Measurements from ENCODE around the gene HMMR. TPM values are rescaled to one million over a fixed set of nuclear protein-coding genes. Genes with fewer than 3 reads are reported as not detected.

The HMMR gene
- total and polyA plus RNA-seq, 9 of the 15 experiments (the other 6 are each of a cell fraction or from before 2014, with no cell fraction given) = 74.9 to 133 (median 90.8) TPM

DNA sequence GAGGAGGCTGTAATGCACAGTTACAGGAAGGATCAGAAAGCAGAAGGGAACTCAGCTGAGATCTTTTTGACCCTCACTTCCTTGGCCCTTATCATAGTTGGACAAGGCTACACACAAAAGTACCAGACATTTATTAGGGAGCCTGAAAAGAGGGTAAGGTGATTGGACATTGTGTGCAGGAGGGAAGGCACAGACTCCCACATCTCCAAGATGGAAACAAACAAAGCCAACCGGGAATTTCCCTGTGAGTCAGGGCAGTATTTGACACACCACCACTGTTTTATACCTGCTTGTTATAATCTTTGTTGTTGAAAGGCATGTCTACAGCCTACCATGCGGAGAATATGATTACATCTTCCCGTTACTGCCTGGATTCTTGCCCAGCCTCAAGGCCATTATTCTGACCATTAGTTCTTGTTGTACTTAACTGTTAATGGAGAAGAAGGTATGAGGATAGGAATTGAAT is 26.0 kb upstream of the HMMR start:
- Histone ChIP-seq H3K4me3 (peak overlapping the region; percentile 4; the same call in 1 of the 2 replicates), H3K4me2 (ENCODE audit: insufficient read depth, low read length) (peak overlapping the region; percentile 77), H3K27ac (ENCODE audit: extremely low read depth, low read depth, low read length) (peak overlapping the region; percentile 76), H3K9ac (ENCODE audit: insufficient read depth in 1 of 2, low read depth in 2 of 2, low read length in 2 of 2) (peak overlapping the region in 1 of 2 experiments; percentile 77; a peak in 2 of 4 replicates), H3K9me3 (replicated peaks; ENCODE audit: control insufficient read depth, insufficient read depth, low read depth, low read length) (no peaks in the 10 kb centered on the region), H3K79me2 (ENCODE audit: control insufficient read depth, insufficient read depth, low read length) (peaks cover 40% of the 10 kb centered on the region), H3K36me3 (ENCODE audit: control insufficient read depth, insufficient read depth, low read length) (peaks cover 5% of the 10 kb centered on the region), H3K4me1 (replicated peaks in 1 of 2; ENCODE audit: control insufficient read depth in 2 of 2, insufficient read depth in 2 of 2, low read length in 2 of 2) (peaks cover 3 to 19% of the 10 kb centered on the region in 2 experiments; a peak in 4 of 5 replicates), H2AFZ (ENCODE audit: low read depth, low read length) (peak overlapping the region; percentile 85), H3K9me1 (ENCODE audit: control insufficient read depth, insufficient read depth, low read length) (no peaks in the 10 kb centered on the region), H4K20me1 (replicated peaks; ENCODE audit: control insufficient read depth, insufficient read depth, low read length) (peaks cover 12% of the 10 kb centered on the region), H3K27me3 (ENCODE audit: control insufficient read depth in 2 of 2, insufficient read depth in 2 of 2, low read length in 2 of 2) (no peaks in the 10 kb centered on the region)
- BruUV-seq (replicated peaks) = no TSS peak
- intact Hi-C loops (cut with micrococcal nuclease) = no loop called here
- 0% methylated on average over 3 of the region's 3 CpGs for WGBS (ENCODE audit: insufficient coverage, low coverage, missing lambda C conversion rate)
- FAIRE-seq = peak; percentile 88
- ATAC-seq = peak; percentile 30
- DNase-seq (ENCODE audit: extremely low read depth in 1 of 4, low spot score in 3 of 4) = peak in 2 of 4 experiments; percentile 38 to 71
- in situ Hi-C loops (cut with MboI) = loop anchor here (5.0 kb wide), 1 partner anchor 47 kb away; no protein-coding TSS in a partner anchor
- ChIA-PET POLR2A (interaction anchor here (1.0 kb wide), 1 partner anchor 10 kb away, joined by 4 read pairs; no protein-coding TSS in a partner anchor), CTCF (ENCODE audit: low intra/inter-chr PET ratio) (no interaction called here)
- TF ChIP-seq MTA2 (IDR thresholded peaks at IDR 0.05; ENCODE audit: low read depth) (peak; percentile 16; the same call in 1 of the 2 replicates), TRIM24 (IDR thresholded peaks at IDR 0.05) (no peak), EP400 (IDR thresholded peaks at IDR 0.05) (peak; percentile 43; the same call in 1 of the 2 replicates), RAD21 (CRISPR knock-in tag; conservative IDR thresholded peaks at IDR 0.05 in 1 of 2, IDR thresholded peaks at IDR 0.05 in 1 of 2) (0 out of 4 replicates have a peak, but pooled peaks of 1 of the 2 experiments have one; percentile 9), CBFA2T3 (IDR thresholded peaks at IDR 0.05) (peak; percentile 74), PHTF2 (CRISPR knock-in tag; IDR thresholded peaks at IDR 0.05) (no peak), NCOR1 (IDR thresholded peaks at IDR 0.05) (0 out of 2 replicates have a peak, but pooled peaks have one; percentile 20), CTBP1 (IDR thresholded peaks at IDR 0.05; ENCODE audit: borderline replicate concordance) (peak; percentile 50), FOXK2 (conservative IDR thresholded peaks at IDR 0.05 in 1 of 2, IDR thresholded peaks at IDR 0.05 in 1 of 2; ENCODE audit: low read depth in 2 of 2) (0 out of 4 replicates have a peak, but pooled peaks of 1 of the 2 experiments have one; percentile 49), CBX3 (IDR thresholded peaks at IDR 0.05; ENCODE audit: borderline replicate concordance in 1 of 2, low read length in 2 of 2) (no peak), NR2C2 (CRISPR knock-in tag; IDR thresholded peaks at IDR 0.05) (no peak), NR2C2 (tag; IDR thresholded peaks at IDR 0.05) (peak; percentile 41; the same call in 1 of the 2 replicates), ATF1 (CRISPR knock-in tag; IDR thresholded peaks at IDR 0.05) (no peak), ATF1 (tag; IDR thresholded peaks at IDR 0.05) (peak; percentile 32; the same call in 1 of the 2 replicates), ZNF24 (IDR thresholded peaks at IDR 0.05) (no peak), CCNT2 (IDR thresholded peaks at IDR 0.05; ENCODE audit: borderline replicate concordance, extremely low read depth, insufficient read length, low read depth, low read length) (peak; percentile 41), SPI1 (IDR thresholded peaks at IDR 0.05; ENCODE audit: borderline replicate concordance, low read depth, low read length) (peak; percentile 82), MTA3 (IDR thresholded peaks at IDR 0.05; ENCODE audit: borderline replicate concordance) (0 out of 2 replicates have a peak, but pooled peaks have one; percentile 76), LEF1 (IDR thresholded peaks at IDR 0.05) (peak; percentile 56), PML (IDR thresholded peaks at IDR 0.05; ENCODE audit: low read length) (peak; percentile 27; the same call in 1 of the 2 replicates), HDAC3 (IDR thresholded peaks at IDR 0.05; ENCODE audit: borderline replicate concordance, partially characterized antibody) (no peak), GATAD2B (IDR thresholded peaks at IDR 0.05; ENCODE audit: borderline replicate concordance) (peak; percentile 17; the same call in 1 of the 2 replicates), EHMT2 (IDR thresholded peaks at IDR 0.05) (peak; percentile 65; the same call in 1 of the 2 replicates), ERF (CRISPR knock-in tag; IDR thresholded peaks at IDR 0.05) (0 out of 2 replicates have a peak, but pooled peaks have one; percentile 24), SOX6 (IDR thresholded peaks at IDR 0.05) (peak; percentile 69), GATAD2A (IDR thresholded peaks at IDR 0.05) (0 out of 2 replicates have a peak, but pooled peaks have one; percentile 34)
- TF ChIP-seq, protein P1, sequence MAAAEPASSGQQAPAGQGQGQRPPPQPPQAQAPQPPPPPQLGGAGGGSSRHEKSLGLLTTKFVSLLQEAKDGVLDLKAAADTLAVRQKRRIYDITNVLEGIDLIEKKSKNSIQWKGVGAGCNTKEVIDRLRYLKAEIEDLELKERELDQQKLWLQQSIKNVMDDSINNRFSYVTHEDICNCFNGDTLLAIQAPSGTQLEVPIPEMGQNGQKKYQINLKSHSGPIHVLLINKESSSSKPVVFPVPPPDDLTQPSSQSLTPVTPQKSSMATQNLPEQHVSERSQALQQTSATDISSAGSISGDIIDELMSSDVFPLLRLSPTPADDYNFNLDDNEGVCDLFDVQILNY (CRISPR knock-in tag; IDR thresholded peaks at IDR 0.05) = no peak

All from K562 (cell line).